ENCODE measurements around the gene PDCD1LG2.
"Not testable (repeated sequence)": the region's sequence is repeated elsewhere in the genome, so short reads cannot be mapped to it uniquely, and the experiment has no call there.

The PDCD1LG2 gene

DNA sequence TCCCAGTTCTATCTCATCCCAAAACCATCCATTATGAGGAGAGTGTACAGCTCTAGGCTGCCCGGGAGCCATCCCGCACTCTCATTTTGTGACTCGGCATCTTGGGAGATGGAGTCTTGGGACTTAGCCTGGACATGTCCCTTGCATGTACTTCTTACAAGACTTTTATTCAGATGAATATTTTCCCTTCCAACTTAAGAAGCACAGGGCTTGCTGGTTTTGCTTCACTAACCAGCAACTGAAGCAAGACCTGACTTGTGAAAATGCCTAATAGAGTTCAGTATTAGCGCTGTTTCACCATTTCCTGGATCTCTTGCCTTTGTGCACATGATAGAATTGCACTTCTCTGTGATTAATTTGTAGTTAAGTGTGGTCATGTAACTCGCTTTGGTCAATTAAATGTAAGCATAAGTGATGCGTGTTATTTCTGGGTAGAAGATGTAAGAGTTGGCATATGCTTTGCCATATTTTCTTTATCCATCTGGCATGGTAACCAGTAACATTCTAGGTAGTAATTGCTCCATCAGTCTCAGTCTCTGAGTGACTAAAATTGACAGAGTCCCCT lies 55.8 kb downstream of the PDCD1LG2 start:
- DNase-seq (ENCODE audit: low read depth), result no peak

DNA sequence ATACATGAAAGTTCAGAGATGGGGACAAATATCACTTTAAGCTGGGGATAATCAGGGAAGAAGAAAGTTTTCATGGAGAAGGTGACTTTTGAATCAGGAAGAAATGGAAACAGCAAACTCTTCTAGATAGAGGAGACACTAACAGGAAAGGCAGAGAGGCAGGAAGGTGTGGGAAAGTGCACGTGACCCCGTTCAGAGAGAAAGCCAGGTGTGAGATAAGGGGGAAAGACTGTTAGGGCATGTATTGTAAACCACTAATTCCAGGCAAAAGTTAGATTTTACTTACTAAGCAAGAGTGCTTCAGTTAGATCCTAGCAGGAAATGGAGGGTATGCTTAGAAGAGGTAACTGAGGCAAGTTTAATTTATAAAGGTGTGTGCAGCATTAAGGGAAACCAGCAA lies 58.5 kb downstream of the PDCD1LG2 start:
- no peak for DNase-seq (ENCODE audit: low read depth)

DNA sequence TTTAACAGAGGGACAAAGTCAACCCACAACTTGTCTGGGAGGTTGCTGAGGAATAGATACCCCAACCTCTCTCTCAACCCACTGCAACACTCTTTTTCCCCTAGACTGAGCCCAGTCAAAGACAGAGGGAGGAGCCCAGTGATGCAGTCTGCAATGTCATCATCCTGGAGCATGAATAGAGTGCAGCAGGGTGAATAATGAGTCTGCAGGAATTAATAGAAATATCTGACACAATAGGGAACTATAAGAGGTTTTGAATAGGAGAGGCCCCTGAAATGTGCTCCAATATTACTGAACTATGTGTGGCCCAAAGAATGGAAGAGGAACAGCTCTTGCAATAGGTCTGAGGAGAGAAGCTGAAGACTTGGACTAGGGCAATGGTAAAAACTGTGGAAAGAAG lies 59.1 kb downstream of the PDCD1LG2 start:
- no peak for DNase-seq (ENCODE audit: low read depth)

DNA sequence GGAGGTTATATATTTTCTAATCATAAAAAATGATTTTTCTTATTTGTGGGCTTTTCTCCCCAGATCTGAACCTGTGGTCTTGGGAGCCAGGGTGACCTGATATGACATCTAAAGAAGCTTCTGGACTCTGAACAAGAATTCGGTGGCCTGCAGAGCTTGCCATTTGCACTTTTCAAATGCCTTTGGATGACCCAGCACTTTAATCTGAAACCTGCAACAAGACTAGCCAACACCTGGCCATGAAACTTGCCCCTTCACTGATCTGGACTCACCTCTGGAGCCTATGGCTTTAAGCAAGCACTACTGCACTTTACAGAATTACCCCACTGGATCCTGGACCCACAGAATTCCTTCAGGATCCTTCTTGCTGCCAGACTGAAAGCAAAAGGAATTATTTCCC lies 59.6 kb downstream of the PDCD1LG2 start:
- no peak for DNase-seq (ENCODE audit: low read depth)

DNA sequence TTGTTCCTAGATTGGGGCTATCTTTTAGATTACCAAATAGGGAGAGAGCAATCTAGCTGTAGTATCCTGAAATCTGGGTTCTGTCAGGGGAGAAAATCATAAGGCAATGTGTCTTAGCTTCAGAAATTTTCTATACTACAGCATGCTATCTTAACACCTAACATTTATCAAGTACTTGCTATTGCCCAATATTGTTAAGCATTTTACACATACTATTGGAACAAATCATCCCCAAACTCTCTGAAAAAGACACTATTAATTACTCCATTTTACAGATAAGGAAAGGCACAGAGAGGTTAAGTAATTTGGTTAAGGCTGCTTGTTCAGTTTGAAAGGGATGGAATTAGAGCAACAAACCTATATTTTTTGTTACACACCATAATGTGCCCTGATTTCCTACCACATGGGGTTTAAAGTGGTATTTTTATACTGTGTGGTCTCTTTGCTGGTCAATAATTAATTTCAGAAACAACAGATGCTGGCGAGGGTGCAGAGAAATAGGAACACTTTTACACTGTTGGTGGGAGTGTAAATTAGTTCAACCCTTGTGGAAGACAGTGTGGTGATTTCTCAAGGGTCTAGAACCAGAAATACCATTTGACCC lies 61.4 kb downstream of the PDCD1LG2 start:
- no peak for DNase-seq (ENCODE audit: low read depth)

DNA sequence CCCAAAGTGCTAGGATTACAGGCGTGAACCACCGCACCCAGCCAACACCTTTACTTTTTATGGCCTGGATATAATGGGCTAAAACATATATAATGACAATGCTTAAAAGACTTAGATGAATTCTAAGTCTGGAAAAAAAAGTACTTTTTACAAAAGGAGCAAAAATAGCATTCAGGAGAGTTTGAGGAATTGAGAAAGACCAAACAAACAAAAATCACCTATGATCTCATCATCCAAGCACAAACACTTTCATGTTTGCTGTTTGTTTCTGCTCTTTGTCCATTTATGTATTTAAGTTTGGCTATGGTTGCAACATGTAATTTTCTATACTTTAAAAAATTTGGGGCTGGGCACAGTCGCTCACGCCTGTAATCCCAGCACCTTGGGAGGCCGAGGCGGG lies 63.8 kb downstream of the PDCD1LG2 start:
- DNase-seq (ENCODE audit: low read depth), result no peak

DNA sequence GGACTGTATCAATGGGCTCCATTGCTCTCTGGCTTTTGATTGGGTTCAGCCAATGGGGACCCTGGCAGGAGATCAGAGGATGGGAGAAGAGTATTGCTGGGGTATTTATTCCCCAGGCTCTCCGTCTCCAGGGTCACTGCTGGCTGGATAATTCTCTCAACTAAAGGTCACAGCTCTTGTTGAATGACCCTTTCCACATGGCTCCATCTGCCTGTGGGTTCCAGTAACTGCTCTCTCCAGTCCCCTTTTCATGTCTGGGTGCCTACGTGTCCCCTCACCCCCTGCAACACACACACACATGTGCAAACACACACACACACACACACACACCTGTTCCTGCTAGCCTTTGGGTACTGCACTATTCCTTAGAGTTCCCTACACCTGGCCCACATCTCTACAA lies 64.7 kb downstream of the PDCD1LG2 start:
- no peak for DNase-seq (ENCODE audit: low read depth)

DNA sequence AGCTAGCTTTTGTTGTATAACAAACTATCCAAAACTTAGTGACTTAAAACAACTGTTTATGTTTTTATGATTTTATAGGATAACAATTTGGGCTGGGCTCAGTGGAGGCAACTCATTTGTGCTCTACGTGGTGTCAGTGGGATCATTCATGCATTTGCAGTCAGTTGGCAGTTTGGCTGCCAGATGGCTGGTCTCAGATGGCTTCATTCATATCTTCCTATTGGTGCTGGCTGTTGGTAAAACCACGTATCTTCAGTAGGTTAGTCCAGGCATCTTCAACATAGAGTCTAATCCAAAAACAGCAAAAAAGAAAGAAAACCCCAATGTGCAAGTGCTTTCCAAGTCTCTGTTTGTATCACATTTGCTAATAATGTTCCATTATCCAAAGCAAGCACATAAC lies 66.9 kb downstream of the PDCD1LG2 start:
- DNase-seq (ENCODE audit: low read depth), result no peak

DNA sequence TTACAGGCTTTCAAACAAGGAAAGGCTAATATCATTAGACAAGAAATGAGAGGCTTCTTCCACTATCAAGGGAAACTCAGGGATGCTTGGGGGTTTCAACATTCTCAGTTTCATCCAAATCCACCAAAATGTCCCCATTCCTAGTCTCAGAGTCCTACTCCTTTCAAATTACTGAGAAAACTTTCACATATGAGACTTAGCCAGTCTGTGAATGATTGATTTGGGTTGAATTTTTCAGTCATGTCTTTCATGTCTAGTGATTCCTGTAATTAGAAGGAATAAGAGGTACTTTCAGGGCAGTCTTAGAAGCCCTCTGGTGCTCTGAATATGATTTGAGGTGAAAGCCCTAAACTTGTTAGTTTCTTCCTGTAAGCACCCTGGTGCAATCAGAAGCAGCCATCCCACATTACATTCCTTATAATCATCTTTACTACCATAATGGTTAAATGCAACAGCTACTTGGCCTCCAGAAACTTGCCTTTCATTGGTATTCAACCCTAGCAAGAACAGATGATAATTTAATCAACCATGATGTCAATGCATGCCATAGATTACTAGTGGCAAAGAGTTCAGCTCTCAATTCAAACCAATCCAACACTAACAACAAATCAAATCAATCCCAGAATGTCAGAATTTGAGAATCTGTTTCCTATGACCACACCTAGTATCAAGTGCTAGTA lies 67.8 kb downstream of the PDCD1LG2 start:
- DNase-seq (ENCODE audit: low read depth), result no peak

DNA sequence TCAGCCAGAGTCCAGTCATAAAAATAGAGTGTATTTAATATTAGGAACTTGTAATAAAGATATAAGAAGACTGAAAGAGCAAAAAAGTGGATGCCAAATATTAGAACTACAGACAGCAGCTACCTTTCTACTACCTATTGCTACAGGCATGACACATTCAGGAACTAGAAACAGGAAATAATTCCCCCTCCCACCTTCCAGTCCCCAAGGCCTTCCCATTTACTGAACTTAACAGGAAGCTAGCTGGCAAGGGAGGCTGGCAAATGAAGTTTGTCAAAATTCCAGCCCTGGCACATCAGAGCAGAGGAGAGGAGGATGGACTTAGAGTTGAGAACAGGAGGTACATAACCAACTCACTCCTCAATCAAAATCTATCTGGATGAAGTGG lies 68.4 kb downstream of the PDCD1LG2 start:
- DNase-seq (ENCODE audit: low read depth), result no peak

DNA sequence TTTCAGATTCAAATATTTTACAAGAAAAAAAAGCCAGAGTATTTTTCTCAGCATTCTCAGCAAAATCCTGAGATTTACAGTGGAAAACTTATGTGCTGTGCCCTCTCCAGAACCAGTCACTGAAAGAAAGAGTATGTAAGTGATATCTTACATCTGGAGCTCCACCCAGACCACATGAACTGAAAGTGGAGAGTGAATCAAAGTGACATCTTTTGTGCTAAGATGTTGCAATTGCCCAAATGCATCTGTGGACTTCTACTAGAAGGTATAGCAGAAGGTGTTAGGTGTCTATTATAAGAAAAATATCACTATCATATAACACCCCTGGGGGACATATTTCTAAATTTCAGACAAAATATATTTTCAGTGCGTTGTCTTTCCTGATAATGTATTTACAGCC lies 69.5 kb downstream of the PDCD1LG2 start:
- DNase-seq (ENCODE audit: low read depth), result no peak

DNA sequence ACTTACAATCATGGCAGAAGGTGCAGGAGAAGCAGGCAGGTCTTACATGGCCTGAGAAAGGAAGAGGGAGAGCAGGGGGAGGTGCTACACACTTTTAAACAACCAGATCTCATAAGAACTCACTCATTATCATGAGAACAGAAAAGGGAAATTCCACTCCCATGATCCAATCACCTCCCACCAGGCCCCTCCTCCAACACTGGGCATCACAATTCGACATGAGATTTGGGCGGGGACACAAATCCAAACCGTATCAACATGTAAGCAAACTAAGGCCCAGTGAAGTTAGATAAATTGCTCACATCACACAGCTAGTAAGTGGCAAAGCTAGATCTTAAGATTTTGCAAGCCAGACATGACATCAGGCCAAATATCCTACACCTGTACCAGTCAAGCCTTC lies 70.3 kb downstream of the PDCD1LG2 start:
- DNase-seq (ENCODE audit: low read depth), result no peak

DNA sequence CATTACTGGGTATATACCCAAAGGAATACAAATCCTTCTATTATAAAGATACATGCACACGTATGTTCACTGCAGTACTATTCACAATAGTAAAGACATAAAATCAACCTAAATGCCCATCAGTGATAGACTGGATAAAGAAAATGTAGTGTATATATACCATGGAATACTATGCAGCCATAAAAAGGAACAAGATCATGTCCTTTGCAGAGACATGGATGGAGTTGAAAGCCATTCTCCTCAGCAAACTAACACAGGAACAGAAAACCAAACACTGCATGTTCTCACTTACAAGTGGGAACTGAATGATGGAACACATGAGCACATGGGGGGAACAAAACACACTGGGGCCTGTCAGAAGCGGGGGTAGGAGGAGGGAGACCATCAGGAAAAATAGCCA lies 71.4 kb downstream of the PDCD1LG2 start:
- not testable (repeated sequence) for DNase-seq (ENCODE audit: low read depth)

DNA sequence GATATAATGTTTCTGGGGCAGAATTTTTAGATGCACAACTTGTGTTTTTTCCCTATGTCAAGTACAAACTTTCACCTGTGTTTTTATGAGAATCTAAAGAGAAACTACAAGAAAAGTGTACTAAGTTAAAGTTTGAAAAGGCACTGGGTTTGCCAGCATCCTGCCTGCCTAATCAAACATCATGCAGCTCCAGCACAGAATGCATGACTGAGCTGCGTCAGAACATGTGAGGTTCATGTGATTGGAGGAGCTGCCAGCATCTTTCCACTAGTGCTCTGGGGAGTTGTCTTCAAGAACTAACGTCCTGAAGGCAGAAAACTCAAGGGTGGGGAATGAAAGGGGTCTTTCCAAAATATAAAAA lies 72.5 kb downstream of the PDCD1LG2 start:
- no peak for DNase-seq (ENCODE audit: low read depth)

DNA sequence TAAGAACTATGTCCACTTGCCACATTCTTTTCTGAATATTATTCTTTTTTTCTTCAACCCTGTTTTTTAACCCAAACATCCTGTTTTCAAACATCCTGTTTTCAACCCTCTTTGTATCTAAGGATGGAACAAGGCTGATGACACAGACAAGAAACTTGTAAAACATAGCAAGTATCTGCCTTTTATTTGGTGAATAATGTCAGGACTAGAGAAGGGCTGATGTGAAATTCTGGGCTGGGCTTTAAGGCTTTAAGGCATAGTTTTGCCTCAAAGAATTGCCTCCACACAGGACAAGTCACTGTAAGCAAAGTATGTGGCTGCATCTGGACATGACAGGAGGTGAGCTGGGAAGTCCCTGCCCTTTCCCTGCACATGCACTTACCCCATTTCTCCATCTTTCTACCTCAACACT lies 76.1 kb downstream of the PDCD1LG2 start:
- DNase-seq (ENCODE audit: low read depth), result peak; percentile 64

DNA sequence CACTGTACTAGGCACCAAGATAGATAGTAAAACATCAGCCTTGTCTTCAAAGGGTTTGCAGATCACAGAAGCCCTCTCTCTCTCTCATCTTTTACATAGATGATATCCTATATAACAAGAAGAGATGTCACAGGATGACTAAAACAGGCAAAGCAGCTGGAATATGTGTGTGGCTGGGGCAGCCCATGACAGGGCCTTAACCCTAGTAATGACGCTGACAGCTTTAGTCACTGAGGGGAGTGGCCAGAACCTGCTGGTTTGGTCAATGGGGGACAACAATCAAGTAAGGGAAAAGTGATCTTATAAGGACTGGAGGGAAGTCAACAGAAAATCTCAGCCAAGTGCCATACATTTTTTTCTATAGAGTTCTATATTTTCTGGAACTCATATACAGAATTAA lies 76.7 kb downstream of the PDCD1LG2 start:
- DNase-seq (ENCODE audit: low read depth), result peak; percentile 20

DNA sequence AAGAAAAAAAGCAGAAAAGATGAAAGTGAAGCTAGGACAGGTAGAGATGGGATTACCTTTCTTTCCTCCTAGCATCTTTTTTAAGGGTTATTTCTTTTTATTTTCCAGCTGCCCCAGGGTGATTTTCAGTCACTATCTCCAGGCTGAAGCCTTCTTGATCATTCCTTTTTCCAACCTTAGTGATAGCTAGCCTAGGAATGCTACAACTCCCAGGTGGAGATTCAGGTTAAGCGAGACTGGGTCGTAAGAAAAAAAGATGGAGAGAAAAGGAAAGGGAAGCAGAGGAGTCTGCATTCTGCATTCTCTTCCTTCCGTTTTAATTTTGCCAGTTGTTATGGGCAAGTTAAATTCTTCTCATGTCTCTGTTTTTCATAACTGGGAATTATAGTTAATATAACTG lies 81.9 kb downstream of the PDCD1LG2 start:
- DNase-seq (ENCODE audit: low read depth), result no peak

DNA sequence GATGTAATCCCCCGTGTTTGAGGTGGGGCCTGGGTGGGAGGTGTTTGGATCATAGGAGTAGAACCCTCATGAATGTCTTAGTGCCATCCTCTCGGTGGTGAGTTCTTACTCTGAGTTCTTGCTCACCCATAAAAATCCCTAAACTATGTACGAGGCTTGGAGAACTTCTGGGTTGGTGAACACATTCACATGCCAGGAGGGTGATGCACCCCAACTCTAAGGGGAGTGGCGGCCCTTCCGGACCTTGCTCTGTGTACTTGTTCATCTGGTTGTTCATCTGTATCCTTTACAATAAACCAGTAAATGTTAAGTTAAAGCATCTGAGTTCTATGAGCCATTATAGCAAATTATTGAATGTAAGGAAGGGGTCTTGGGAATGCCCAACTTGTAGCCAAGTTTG lies 82.6 kb downstream of the PDCD1LG2 start:
- no peak for DNase-seq (ENCODE audit: low read depth)

DNA sequence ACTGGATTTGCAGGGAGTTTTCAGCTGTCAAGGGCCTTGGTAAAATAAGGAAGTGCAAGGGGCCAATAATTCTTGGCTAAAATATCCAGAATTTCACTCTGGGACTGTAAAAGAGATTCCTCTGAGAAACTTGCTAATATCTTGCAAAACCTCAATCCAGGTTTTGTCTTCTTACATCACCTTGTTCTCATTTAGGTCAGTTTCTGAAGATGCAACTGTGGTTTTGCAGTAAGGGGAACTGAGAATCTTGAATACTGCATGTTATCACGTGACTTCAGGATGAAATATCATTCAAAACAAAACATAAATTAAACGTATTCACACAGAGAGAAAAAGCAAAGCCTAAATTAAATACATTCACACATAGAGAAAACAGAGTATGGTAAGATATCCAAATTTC lies 83.6 kb downstream of the PDCD1LG2 start:
- DNase-seq (ENCODE audit: low read depth), result no peak

DNA sequence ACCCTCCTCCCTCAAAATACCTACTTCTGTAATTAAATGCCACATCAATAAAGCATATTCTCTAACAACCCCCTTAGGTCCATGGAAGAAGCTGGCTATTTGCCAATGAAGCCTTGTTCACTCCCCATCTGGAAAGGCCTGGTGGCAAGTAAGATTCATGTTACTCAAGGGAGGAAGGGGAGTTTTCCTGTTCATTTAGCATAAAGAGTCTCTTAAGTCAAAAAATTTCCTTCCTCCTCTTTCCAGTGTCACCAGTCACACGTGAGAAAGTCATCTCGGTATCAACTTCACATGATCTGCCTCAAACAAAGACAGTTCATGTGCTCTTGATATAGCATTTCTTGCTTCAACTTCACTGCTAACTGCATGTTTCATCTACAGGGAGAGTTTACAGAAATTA lies 85.8 kb downstream of the PDCD1LG2 start:
- no peak for DNase-seq (ENCODE audit: low read depth)

DNA sequence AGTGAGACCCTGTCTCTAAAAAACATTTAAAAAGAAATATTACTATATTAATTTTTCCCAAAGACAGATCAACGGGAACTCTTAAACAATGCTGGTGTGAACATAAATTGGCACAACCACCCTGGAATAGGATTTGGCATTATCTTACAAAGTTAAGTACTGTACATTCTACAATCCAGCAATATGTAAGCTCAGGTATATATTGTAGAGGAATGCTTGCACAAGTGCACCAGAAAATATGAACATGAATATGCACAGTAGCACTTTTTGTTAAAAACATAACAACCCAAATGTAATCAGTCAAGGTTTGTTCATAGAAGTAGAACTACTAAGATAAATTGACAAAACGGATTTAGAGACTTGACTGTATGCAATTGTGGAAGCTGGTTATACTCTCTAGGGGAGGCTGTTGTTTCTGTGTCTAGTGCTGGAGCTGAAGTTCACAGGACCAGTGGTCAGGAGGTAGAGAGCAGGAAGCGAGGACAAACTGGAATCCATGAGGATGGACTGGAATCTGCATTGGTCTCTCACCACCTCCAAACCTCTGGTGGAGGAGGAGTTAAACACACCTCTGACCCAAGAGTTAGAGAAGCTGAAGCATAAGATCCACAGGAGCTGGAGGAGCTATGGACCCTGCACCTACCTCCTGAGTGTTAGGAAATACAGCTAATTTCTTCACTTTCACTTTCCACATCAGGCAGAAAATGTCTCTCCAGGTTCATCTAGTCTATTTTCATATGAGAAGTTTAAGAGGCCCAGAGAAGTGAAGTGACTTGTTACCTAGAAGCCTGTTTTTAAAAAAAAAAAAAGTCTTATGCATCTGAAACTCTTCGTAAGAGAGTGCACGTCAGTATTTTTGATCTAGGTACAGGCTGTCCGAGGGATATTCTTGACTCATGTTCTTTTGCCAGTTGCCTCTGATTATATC lies 98.2 kb downstream of the PDCD1LG2 start:
- no peak for DNase-seq (ENCODE audit: low read depth)

DNA sequence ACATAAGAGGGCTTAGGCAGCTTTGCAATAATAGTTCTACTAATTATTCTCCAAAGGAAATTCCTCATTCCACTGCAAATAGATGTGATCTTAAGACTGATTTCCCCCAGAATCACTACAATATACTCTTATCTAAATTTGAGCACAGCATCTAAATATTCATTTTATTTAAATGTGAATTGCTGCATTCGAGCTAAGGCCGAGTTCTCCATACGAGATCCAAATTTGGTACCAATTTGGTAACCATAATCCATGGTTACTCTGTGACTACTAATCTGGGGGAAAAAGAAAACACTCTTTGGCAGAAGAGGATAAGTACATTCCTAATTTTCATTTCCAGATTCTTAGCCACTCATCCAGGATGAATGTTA lies 98.9 kb downstream of the PDCD1LG2 start:
- DNase-seq (ENCODE audit: low read depth), result no peak

DNA sequence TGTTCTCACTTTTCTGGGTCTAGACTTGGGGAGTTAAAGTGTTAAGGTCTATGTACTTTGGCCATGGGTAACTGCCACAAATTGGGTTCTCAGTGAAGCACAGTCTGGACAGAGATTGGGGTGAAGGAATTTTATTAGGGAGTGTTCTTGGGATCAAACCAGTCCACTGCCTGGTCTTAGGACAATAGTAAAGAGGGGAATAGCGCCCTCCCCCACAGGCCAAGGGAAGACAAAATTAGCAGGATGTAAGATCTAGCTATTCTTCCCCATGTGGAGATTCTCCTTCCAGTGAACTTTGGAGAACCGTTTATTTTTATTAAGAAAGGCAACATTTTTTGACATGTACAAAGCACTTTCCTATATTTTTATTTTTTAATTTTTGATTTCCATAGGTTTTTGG lies 100.2 kb downstream of the PDCD1LG2 start:
- no peak for DNase-seq (ENCODE audit: low read depth)

All from GM04503 (cell line).